GM20431 (cell line): ENCODE data around the gene TTC23.
"Not testable (repeated sequence)": the region's sequence is repeated elsewhere in the genome, so short reads cannot be mapped to it uniquely, and the experiment has no call there.

ENCODE experiments used
- in situ Hi-C: fragments of 300-500 bp; cut with MseI, MboI; formaldehyde crosslinking; loops from one replicate; pipeline ENCODE4 v1.15.0; 2020; ENCODE audit warnings: low sequenced_read_pairs; ENCODE audit not compliant: unreplicated experiment

TTC23 gene

GRCh38 chr15:99250857-99251841, 1.8 kb upstream of the TTC23 start, which contains the start of gene LRRC28:
LRRC28 (plus strand) TSS chr15:99251481; CDS start chr15:99255958, 4,477 bp downstream.
- in situ Hi-C loops: loop anchor here (25.0 kb wide), 1 partner anchor 486 kb away; the partner anchor contains the start of gene LYSMD4

GRCh38 chr15:99250494-99250856, 1.1 kb upstream of the TTC23 start:
- in situ Hi-C loops: loop anchor here (25.0 kb wide), 1 partner anchor 487 kb away; the partner anchor contains the start of gene LYSMD4

GRCh38 chr15:99250001-99250400, 620 bp upstream of the TTC23 start:
- in situ Hi-C loops: loop anchor here (25.0 kb wide), 1 partner anchor 487 kb away; the partner anchor contains the start of gene LYSMD4

GRCh38 chr15:99248000-99248715, 1.2 kb downstream of the TTC23 start:
- in situ Hi-C loops: no loop called here

GRCh38 chr15:99247062-99247461, 2.3 kb downstream of the TTC23 start:
- in situ Hi-C loops: no loop called here

- in situ Hi-C loops: no loop called here
Observed at GRCh38 chr15:99244306-99244705, 5.1 kb downstream of the TTC23 start.

- in situ Hi-C loops: no loop called here
Observed at GRCh38 chr15:99241752-99242151, 7.6 kb downstream of the TTC23 start.

GRCh38 chr15:99239545-99240198, 9.7 kb downstream of the TTC23 start:
- in situ Hi-C loops: no loop called here

- in situ Hi-C loops: no loop called here
Observed at GRCh38 chr15:99238849-99239248, 10.5 kb downstream of the TTC23 start.

- in situ Hi-C loops: not testable (repeated sequence)
Observed at GRCh38 chr15:99234160-99234559, 15.2 kb downstream of the TTC23 start.

- in situ Hi-C loops: no loop called here
Observed at GRCh38 chr15:99232740-99233139, 16.6 kb downstream of the TTC23 start.

GRCh38 chr15:99230867-99231266, 18.5 kb downstream of the TTC23 start:
- in situ Hi-C loops: no loop called here

- in situ Hi-C loops: no loop called here
Observed at GRCh38 chr15:99228120-99228770, 21.1 kb downstream of the TTC23 start.

GRCh38 chr15:99226802-99227201, 22.6 kb downstream of the TTC23 start:
- in situ Hi-C loops: no loop called here

GRCh38 chr15:99224372-99225214, 24.8 kb downstream of the TTC23 start:
- in situ Hi-C loops: no loop called here

- in situ Hi-C loops: loop anchor here (10.0 kb wide), 1 partner anchor 118 kb away; no protein-coding TSS in a partner anchor
Observed at GRCh38 chr15:99213187-99213811, 36.1 kb downstream of the TTC23 start.

- in situ Hi-C loops: loop anchor here (10.0 kb wide), 1 partner anchor 118 kb away; no protein-coding TSS in a partner anchor
Observed at GRCh38 chr15:99212406-99212805, 37.0 kb downstream of the TTC23 start.

- in situ Hi-C loops: loop anchor here (10.0 kb wide), 1 partner anchor 117 kb away; no protein-coding TSS in a partner anchor
Observed at GRCh38 chr15:99211926-99212325, 37.5 kb downstream of the TTC23 start.
